Panc1 (cell line): ENCODE measurements around the gene WASF2.

Experiments
- POLR2AphosphoS5 ChIP-seq: IDR thresholded peaks from 2 replicates; pipeline ENCODE4 v1.6.1; 2012; ENCODE audit warnings: mild to moderate bottlenecking, low read depth, low read length, moderate library complexity
- SIN3A ChIP-seq: IDR thresholded peaks from 2 replicates; pipeline ENCODE4 v1.6.1; 2012; ENCODE audit warnings: low read depth, mild to moderate bottlenecking, low read length, moderate library complexity, borderline replicate concordance; ENCODE audit not compliant: insufficient read depth
- TCF7L2 ChIP-seq: IDR thresholded peaks from 2 replicates; pipeline ENCODE4 v1.6.1; 2011; ENCODE audit warnings: mild to moderate bottlenecking, low read depth, low read length, inconsistent platforms
- TF ChIP-seq, protein P1 (sequence below): fragments of 450-650 bp; IDR thresholded peaks from 2 replicates; pipeline ENCODE4 v1.5.1; 2017; ENCODE audit warnings: mild to moderate bottlenecking

DNA sequence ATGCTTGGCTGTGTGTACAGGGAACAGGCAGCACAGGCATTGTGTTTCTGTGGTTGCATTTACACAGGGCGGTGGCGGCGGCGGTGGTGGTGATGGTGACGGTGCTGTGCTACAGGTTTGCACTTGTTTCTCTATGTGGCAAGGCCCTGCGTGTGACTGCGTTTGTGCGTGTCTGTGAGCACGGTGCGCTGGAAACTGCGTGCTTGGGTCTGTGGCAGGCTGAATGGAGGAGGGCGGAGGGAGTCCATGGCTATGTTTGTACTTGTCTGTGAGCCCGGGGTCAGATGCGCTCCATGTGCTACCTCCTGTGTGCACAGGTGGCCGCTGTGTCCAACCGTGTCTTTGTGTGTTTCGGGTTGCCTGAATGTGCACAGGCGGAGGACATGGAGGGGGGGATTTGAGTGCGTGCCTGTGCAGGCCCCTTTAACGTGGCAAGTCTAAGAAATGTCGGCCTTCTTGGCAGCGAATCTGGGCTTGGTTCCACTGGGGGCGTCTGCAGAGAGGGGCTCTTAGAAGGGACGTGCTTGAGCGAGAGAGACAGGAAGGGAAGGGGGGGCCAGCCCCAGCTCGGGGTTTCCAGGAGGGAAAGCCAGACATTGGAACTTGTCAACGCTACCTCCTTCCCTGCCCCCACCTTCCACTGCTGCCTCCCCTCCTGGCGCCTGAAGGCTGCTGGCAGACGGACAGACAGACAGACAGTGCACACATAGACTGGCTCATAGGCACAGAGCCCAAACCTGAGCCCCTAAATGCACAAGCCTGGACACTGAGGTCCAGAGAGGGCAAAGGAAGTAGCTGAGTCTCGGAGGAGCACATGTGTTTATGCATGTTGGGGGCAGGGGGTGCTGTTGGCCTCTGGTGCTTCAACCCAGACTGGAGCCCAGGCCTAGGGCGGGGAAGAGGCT is 32.7 kb upstream of the WASF2 start:
- TF ChIP-seq, protein P1, sequence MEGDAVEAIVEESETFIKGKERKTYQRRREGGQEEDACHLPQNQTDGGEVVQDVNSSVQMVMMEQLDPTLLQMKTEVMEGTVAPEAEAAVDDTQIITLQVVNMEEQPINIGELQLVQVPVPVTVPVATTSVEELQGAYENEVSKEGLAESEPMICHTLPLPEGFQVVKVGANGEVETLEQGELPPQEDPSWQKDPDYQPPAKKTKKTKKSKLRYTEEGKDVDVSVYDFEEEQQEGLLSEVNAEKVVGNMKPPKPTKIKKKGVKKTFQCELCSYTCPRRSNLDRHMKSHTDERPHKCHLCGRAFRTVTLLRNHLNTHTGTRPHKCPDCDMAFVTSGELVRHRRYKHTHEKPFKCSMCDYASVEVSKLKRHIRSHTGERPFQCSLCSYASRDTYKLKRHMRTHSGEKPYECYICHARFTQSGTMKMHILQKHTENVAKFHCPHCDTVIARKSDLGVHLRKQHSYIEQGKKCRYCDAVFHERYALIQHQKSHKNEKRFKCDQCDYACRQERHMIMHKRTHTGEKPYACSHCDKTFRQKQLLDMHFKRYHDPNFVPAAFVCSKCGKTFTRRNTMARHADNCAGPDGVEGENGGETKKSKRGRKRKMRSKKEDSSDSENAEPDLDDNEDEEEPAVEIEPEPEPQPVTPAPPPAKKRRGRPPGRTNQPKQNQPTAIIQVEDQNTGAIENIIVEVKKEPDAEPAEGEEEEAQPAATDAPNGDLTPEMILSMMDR, result no peak
- TF ChIP-seq POLR2AphosphoS5, result no peak
- no peak for TF ChIP-seq TCF7L2
- no peak for TF ChIP-seq SIN3A
